ENCODE measurements around the gene DIABLO.

GRCh38 chr12:122235741-122236140 is 9.9 kb upstream of the DIABLO start:
- TF ChIP-seq, protein P1, sequence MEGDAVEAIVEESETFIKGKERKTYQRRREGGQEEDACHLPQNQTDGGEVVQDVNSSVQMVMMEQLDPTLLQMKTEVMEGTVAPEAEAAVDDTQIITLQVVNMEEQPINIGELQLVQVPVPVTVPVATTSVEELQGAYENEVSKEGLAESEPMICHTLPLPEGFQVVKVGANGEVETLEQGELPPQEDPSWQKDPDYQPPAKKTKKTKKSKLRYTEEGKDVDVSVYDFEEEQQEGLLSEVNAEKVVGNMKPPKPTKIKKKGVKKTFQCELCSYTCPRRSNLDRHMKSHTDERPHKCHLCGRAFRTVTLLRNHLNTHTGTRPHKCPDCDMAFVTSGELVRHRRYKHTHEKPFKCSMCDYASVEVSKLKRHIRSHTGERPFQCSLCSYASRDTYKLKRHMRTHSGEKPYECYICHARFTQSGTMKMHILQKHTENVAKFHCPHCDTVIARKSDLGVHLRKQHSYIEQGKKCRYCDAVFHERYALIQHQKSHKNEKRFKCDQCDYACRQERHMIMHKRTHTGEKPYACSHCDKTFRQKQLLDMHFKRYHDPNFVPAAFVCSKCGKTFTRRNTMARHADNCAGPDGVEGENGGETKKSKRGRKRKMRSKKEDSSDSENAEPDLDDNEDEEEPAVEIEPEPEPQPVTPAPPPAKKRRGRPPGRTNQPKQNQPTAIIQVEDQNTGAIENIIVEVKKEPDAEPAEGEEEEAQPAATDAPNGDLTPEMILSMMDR (conservative IDR thresholded peaks at IDR 0.05; ENCODE audit: low read depth, low read length) = no peak
- no peak for TF ChIP-seq EZH2 (IDR thresholded peaks at IDR 0.05; ENCODE audit: low read length, unreplicated experiment)
- no peak for TF ChIP-seq EZH2phosphoT487 (IDR thresholded peaks at IDR 0.05; ENCODE audit: borderline replicate concordance, low read length)

All from PC-3 (cell line).